CD14-positive monocyte (primary cell): Measurements from ENCODE around the gene SLC6A18. TPM values are rescaled to one million over a fixed set of nuclear protein-coding genes. Genes with fewer than 3 reads are reported as not detected.

ENCODE experiments used
- DNase-seq, 3 donors: peaks; one replicate each; pipeline ENCODE4 v3.0.0-alpha.2; 2011 to 2022
- H2AFZ ChIP-seq: 2 replicates; pipeline ENCODE4 v1.6.0; 2012; ENCODE audit warnings: mild to moderate bottlenecking, low read depth, low read length, inconsistent platforms; ENCODE audit not compliant: insufficient read depth, poor library complexity, severe bottlenecking
- H3K27ac ChIP-seq, 2 donors: 1 replicate in 1 of 2; 2 replicates in 1 of 2; pipeline ENCODE4 v1.5.1; 2012 to 2013; ENCODE audit warnings: low read length in 2 of 2, control low read depth in 1 of 2, inconsistent platforms in 1 of 2, low read depth in 1 of 2, mild to moderate bottlenecking in 1 of 2
- H3K27me3 ChIP-seq, 2 donors: one replicate each; pipeline versions ENCODE4 v1.6.0 to v1.6.1; 2011 to 2013; ENCODE audit warnings: low read length in 2 of 2; ENCODE audit not compliant: control insufficient read depth in 2 of 2, insufficient read depth in 2 of 2
- H3K36me3 ChIP-seq, 2 donors: replicated peaks in 1 of 2; 1 replicate in 1 of 2; 2 replicates in 1 of 2; pipeline versions ENCODE4 v1.5.1 to v1.6.1; 2012 to 2013; ENCODE audit warnings: low read length in 2 of 2, control low read depth in 1 of 2, inconsistent platforms in 1 of 2, mild to moderate bottlenecking in 1 of 2; ENCODE audit not compliant: insufficient read depth in 2 of 2, control insufficient read depth in 1 of 2
- H3K4me1 ChIP-seq, 2 donors: 1 replicate in 1 of 2; 2 replicates in 1 of 2; pipeline versions ENCODE4 v1.5.1 to v1.6.1; 2012 to 2013; ENCODE audit warnings: low read length in 2 of 2, control low read depth in 1 of 2, inconsistent platforms in 1 of 2, mild to moderate bottlenecking in 1 of 2, moderate library complexity in 1 of 2; ENCODE audit not compliant: insufficient read depth in 2 of 2, control insufficient read depth in 1 of 2
- H3K4me2 ChIP-seq: replicated peaks from 2 replicates; pipeline ENCODE3; 2012; ENCODE audit warnings: low read length, moderate library complexity, mild to moderate bottlenecking; ENCODE audit not compliant: poor library complexity, severe bottlenecking; ENCODE audit errors: extremely low read depth
- H3K4me3 ChIP-seq, 3 experiments: fragments of 200-600 bp in 1 of 3; sonication (generic) in 1 of 3; replicated peaks in 1 of 3; 1 replicate in 2 of 3; 2 replicates in 1 of 3; pipeline ENCODE4 v1.5.1; 2011 to 2013; ENCODE audit warnings: low read length in 3 of 3, mild to moderate bottlenecking in 3 of 3, control low read depth in 2 of 3, low read depth in 2 of 3, inconsistent platforms in 1 of 3, moderate library complexity in 1 of 3
- H3K79me2 ChIP-seq: 2 replicates; pipeline ENCODE4 v1.6.0; 2012; ENCODE audit warnings: mild to moderate bottlenecking, control low read depth, inconsistent platforms, low read length, moderate library complexity; ENCODE audit not compliant: insufficient read depth
- H3K9ac ChIP-seq: 2 replicates; pipeline ENCODE4 v1.6.0; 2017; ENCODE audit warnings: low read length, mild to moderate bottlenecking; ENCODE audit not compliant: insufficient read depth, poor library complexity, severe bottlenecking
- H3K9me3 ChIP-seq, 2 donors: replicated peaks in 1 of 2; 1 replicate in 1 of 2; 2 replicates in 1 of 2; pipeline versions ENCODE4 v1.5.1 to v1.6.1; 2012 to 2013; ENCODE audit warnings: low read length in 2 of 2, control low read depth in 1 of 2; ENCODE audit not compliant: control insufficient read depth in 1 of 2, insufficient read depth in 1 of 2
- H4K20me1 ChIP-seq: 2 replicates; pipeline ENCODE4 v1.6.0; 2012; ENCODE audit warnings: mild to moderate bottlenecking, low read length, control low read depth, moderate library complexity; ENCODE audit not compliant: insufficient read depth
- H3K27ac Mint-ChIP-seq, 7 donors: one replicate each; pipeline ENCODE4 v1.8.0; 2020; ENCODE audit warnings: mild to moderate bottlenecking in 7 of 7, mixed read lengths in 7 of 7, moderate library complexity in 6 of 7, inconsistent platforms in 2 of 7
- H3K27me3 Mint-ChIP-seq, 3 donors: one replicate each; pipeline ENCODE4 v1.8.0; 2021 to 2022; ENCODE audit warnings: low read depth in 3 of 3, mild to moderate bottlenecking in 3 of 3, mixed read lengths in 3 of 3, moderate library complexity in 3 of 3, inconsistent platforms in 1 of 3
- H3K36me3 Mint-ChIP-seq, 2 donors: one replicate each; pipeline ENCODE4 v1.8.0; 2020; ENCODE audit warnings: mixed read lengths in 2 of 2, inconsistent platforms in 1 of 2, mild to moderate bottlenecking in 1 of 2
- H3K4me1 Mint-ChIP-seq: one replicate; pipeline ENCODE4 v1.8.0; 2020; ENCODE audit warnings: mild to moderate bottlenecking, mixed read lengths
- H3K4me3 Mint-ChIP-seq, 2 donors: one replicate each; pipeline ENCODE4 v1.8.0; 2020; ENCODE audit warnings: mild to moderate bottlenecking in 2 of 2, mixed read lengths in 2 of 2, moderate library complexity in 1 of 2
- H3K9me3 Mint-ChIP-seq, 7 donors: one replicate each; pipeline ENCODE4 v1.8.0; 2020 to 2022; ENCODE audit warnings: mixed read lengths in 7 of 7, mild to moderate bottlenecking in 6 of 7, moderate library complexity in 6 of 7, inconsistent platforms in 2 of 7
- WGBS: methylation state at CpG from one replicate; pipeline ENCODE4 v1.1.5; 2013; ENCODE audit warnings: missing lambda C conversion rate; ENCODE audit not compliant: insufficient coverage; 5-methylcytosine and 5-hydroxymethylcytosine counted together
- intact Hi-C, 2 donors: fragments of 100-400 bp; cut with micrococcal nuclease; formaldehyde crosslinking; loops; one replicate each; pipeline versions ENCODE4 v1.15.0 to v1.15.1; 2023
- polyA plus RNA-seq, 3 donors: library from polyadenylated mRNA; depleted of rRNA in 1 of 3; unstranded in 2 of 3; stranded (reverse) in 1 of 3; fragments of 300-500 nt in 2 of 3; fragments of >200 nt in 1 of 3; fragmentation: Illumina TruSeq in 2 of 3; gene quantifications; 1 replicate in 2 of 3; 2 replicates in 1 of 3; pipeline ENCODE4 v1.2.3, GENCODE V29; 2012 to 2021
- TF ChIP-seq, protein P1 (sequence below): fragments of 200-600 bp; IDR thresholded peaks from one replicate; pipeline ENCODE4 v1.8.0; 2022; ENCODE audit warnings: antibody characterized with exemption, mild to moderate bottlenecking

Gene SLC6A18
- polyA plus RNA-seq, 3 donors: not detected

- no peak overlapping the region for H3K27ac ChIP-seq
- peaks cover 0 to 2% (median 0%) of the 10 kb centered on the region in 7 donors for H3K9me3 Mint-ChIP-seq
- no peak overlapping the region for H3K4me2 ChIP-seq
- H2AFZ ChIP-seq: no peak overlapping the region
- peaks cover 6 to 10% (median 9%) of the 10 kb centered on the region in 3 donors for H3K27me3 Mint-ChIP-seq
- intact Hi-C loops: no loop called here
- no peaks in the 10 kb centered on the region for H3K79me2 ChIP-seq
- no peaks in the 10 kb centered on the region for H4K20me1 ChIP-seq
- H3K9me3 ChIP-seq: no peaks in the 10 kb centered on the region
- H3K4me3 Mint-ChIP-seq: no peak overlapping the region
- H3K36me3 ChIP-seq: no peaks in the 10 kb centered on the region
- no peak overlapping the region for H3K4me3 ChIP-seq
- no peaks in the 10 kb centered on the region for H3K36me3 Mint-ChIP-seq
- DNase-seq: no peak
- TF ChIP-seq, protein P1, sequence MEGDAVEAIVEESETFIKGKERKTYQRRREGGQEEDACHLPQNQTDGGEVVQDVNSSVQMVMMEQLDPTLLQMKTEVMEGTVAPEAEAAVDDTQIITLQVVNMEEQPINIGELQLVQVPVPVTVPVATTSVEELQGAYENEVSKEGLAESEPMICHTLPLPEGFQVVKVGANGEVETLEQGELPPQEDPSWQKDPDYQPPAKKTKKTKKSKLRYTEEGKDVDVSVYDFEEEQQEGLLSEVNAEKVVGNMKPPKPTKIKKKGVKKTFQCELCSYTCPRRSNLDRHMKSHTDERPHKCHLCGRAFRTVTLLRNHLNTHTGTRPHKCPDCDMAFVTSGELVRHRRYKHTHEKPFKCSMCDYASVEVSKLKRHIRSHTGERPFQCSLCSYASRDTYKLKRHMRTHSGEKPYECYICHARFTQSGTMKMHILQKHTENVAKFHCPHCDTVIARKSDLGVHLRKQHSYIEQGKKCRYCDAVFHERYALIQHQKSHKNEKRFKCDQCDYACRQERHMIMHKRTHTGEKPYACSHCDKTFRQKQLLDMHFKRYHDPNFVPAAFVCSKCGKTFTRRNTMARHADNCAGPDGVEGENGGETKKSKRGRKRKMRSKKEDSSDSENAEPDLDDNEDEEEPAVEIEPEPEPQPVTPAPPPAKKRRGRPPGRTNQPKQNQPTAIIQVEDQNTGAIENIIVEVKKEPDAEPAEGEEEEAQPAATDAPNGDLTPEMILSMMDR: no peak
- no peaks in the 10 kb centered on the region for H3K4me1 Mint-ChIP-seq
- H3K27ac Mint-ChIP-seq: no peak overlapping the region
- no peak overlapping the region for H3K9ac ChIP-seq
- no peaks in the 10 kb centered on the region for H3K27me3 ChIP-seq
- 90% methylated on average over 12 of the region's 12 CpGs for WGBS
- H3K4me1 ChIP-seq: no peaks in the 10 kb centered on the region
Measured at GRCh38 chr5:1223278-1223670, 1.9 kb upstream of the SLC6A18 start.

DNA sequence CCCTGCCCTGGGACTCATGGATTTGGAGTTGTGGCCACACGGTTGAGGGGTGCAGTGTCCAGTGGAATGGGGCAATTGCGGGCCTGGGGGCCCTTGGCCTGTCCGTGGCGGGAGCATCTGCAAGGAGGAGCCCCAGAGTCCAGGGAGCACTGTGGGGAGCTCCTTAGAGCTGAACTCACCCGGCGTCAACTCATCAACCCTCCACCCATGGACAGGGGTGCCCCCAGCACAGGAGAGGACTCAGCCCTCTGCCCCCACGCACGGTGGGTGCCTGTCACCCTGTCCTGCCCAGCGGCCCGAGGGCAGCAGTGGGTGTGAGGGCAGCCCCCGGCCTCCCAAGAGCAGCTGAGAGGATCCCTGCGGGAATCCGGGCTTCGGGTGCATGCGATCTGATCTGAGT lies 550 bp upstream of the SLC6A18 start:
- no peaks in the 10 kb centered on the region for H3K27me3 ChIP-seq
- TF ChIP-seq, protein P1: no peak
- intact Hi-C loops: no loop called here

More for the DNA sequence above, 550 bp upstream of the SLC6A18 start:
- Mint-ChIP-seq H3K36me3 (no peaks in the 10 kb centered on the region), H3K27me3 (peaks cover 8 to 15% (median 10%) of the 10 kb centered on the region in 3 donors), H3K4me1 (no peaks in the 10 kb centered on the region), H3K9me3 (peaks cover 0 to 2% (median 0%) of the 10 kb centered on the region in 7 donors), H3K4me3 (no peak overlapping the region), H3K27ac (no peak overlapping the region)
- H3K79me2 ChIP-seq: no peaks in the 10 kb centered on the region
- H3K9me3 ChIP-seq: no peaks in the 10 kb centered on the region
- no peak for DNase-seq
- H4K20me1 ChIP-seq: no peaks in the 10 kb centered on the region
- H3K27ac ChIP-seq: no peak overlapping the region
- H3K4me2 ChIP-seq: no peak overlapping the region
- H3K36me3 ChIP-seq: no peaks in the 10 kb centered on the region
- no peak overlapping the region for H2AFZ ChIP-seq
- no peak overlapping the region for H3K4me3 ChIP-seq
- no peak overlapping the region for H3K9ac ChIP-seq
- no peaks in the 10 kb centered on the region for H3K4me1 ChIP-seq
- 98% methylated on average over 10 of the region's 15 CpGs for WGBS
